ENCODE measurements around the gene DBP.
A peak's percentile ranks its signal among the peaks of the same experiment; 100 is the strongest.

DBP gene

DNA sequence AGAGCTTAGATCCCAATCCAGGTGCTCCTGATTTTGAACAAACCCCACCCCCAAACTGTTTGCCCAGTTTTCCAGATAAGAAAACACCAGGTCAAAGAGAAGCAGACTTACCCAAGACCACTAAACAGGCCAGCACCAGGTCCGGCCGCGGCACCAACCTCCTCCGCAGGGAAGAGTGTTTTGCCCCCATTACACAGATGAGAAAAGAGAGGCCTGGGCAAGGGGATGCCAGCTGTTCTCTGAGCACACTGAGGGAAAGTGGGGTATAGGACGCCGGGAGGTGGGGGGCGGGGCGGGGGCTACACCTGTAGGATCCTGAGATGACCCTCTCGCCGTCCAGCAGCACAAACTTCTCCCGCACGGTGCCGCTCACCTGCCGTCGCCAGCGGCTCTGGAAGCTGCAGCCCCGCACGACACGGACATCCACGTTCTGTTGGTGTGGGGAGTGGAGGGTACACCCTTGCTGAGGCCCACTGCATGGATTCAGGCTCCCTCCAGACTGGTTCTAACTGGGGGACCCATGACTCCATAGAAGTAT, 27.5 kb downstream of the DBP start:
- DNase-seq, result no peak

DNA sequence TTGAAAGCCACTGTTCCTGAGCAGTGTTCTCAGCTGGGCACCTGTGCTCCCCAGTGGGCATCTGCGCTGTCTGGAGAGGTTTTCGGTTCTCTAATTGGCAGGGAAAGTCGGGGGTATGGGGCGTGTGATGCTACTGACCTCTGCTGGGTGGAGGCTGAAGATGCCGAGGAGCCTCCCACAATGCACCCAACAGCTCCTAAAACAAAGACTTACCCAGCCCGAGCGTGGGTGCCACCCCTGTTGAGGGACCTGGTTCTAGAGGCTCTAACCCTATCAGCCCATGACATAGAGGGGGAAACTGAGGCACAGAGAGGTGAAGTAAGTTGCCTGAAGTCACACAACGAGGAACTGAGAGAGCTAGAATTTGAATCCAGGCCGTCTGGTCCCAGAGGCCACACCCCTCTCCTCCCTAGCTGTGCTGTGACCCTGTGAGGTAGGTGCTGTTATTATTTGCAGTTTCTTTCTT, 28.3 kb downstream of the DBP start:
- peak; percentile 69 for DNase-seq

DNA sequence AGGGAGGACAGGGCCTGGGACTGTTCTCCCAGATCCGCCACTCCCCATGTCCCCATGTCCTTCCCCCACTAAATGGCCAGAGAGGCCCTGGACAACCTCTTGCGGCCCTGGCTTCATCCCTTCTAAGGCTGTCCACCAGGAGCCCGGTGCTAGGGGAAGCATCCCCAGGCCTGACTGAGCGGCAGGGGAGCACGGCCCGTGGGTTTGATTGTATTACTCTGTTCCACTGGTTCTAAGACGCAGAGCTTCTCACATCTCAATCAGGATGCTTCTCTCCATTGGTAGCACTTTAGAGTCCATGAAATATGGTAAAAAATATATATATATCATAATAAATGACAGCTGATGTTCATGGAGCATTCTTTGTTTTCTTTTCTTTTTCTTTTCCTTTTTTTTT, 29.8 kb downstream of the DBP start:
- DNase-seq, result no peak

DNA sequence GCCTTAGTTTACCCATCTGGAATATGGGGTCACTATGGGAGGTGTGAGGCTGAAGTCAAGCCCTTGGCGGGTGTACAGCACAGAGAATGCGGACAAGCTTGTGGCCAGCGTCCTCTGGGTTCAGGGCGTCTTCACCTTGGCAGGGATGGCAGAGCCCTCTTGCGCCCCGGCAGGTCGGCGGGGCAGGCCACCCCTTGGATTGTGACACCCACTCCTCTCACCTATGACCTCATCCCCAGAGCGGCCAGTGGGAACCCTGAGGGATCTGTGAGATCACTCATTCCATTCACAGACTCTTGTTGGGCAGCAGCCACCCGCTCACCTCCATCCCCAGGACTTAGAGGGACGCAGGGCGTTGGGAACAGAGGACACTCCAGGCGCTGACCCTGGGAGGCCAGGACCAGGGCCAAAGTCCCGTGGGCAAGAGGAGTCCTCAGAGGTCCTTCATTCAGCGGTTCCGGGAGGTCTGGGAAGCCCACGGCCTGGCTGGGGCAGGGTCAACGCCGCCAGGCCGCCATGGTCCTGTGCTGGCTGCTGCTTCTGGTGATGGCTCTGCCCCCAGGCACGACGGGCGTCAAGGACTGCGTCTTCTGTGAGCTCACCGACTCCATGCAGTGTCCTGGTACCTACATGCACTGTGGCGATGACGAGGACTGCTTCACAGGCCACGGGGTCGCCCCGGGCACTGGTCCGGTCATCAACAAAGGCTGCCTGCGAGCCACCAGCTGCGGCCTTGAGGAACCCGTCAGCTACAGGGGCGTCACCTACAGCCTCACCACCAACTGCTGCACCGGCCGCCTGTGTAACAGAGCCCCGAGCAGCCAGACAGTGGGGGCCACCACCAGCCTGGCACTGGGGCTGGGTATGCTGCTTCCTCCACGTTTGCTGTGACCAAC, 30.5 kb downstream of the DBP start, which contains the start of gene SPACA4:
Gene SPACA4, plus strand, starts transcription at position 280 of the 896 bp plus-strand sequence. Its CDS starts 237 bp downstream, at position 517.
- no peak for DNase-seq

DNA sequence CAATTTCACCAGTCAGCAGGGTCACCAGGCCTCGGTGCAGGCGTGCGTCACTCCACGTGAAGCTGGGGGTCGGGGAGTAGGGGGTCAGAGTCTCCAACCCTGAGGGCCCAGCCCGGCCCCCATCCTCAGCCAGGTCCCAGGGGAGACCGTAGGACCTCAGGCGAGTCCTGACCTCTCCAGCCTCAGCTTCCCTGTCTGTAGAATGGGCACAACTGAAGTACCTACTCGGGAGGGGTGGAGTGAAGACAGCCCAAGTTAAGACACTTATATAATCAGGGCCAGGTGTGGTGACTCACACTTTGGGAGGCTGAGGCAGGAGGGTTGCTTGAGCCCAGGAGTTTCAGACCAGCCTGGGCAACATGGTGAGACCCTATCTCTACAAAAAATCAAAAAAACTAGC, 33.3 kb downstream of the DBP start:
- DNase-seq, result no peak

DNA sequence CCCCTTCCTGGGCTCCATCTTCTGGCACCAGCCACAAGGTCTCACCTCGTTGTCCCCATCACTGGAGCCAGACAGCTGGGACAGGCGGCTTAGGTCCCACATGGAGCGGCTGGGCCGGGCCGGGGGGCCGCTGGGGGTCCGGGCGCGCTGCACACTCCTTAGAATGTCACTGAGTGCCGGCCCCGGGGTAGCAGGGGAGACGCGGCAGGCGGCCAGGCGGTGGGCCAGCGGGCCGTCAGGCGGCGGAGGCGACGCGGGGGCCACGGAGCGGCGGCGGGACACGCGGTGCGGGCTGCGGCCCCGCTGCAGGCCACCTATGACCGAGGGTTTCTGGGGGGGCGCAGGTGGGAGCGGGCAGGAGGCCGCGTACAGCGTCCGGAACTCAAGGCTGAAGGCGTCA, 33.7 kb downstream of the DBP start:
- no peak for DNase-seq

DNA sequence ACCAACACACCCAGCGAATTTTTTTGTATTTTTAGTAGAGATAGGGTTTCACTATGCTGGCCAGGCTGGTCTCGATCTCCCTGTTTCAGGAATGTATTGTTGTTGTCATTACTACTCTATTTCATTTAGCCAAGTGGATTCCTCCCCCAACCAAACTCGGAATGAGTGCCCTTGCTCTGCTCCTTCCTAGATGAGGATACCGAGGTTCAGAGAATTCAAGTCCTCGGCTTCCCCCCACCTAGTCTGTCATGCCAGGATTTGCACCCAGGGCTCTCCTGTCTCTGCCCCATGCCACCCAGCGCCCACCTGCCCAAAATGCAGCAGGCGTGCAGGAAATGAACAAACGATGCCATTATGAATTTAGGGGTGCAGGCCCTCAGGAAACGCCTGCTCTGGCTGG, 34.2 kb downstream of the DBP start:
- DNase-seq, result no peak

DNA sequence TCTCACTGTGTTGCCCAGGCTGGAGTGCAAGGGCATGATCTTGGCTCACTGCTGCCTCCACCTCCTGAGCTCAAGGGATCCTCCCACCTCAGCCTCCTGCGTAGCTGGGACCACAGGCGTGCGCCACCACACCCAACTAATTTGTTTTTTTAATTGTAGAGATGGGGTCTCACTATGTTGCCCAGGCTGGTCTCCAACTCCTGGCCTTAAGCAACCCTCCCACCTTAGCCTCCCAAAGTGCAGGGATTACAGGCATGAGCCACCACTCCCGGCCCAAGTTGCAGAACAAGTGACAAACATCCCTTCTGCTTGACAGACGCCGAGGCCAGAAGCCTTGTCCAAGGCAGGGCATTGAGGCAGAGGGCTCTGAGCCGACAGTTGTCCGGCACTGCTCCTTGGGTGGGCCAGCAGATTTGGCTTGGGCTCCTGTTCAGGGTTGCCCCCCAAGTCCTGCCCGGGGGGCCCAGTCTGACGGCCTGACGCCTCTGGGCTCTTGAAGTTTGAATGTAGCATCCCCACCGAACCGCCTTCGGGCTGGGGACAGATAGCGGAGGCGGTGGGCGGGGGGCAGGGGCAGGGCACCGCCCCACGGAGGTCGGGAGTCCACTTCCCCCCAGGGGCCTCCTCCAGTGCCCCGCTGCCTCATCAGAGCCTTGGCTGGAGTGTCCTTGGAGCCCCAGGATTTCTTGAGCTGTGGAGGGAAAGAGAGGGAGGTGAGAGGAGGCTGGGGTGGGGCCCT, 36.3 kb downstream of the DBP start:
- no peak for DNase-seq

DNA sequence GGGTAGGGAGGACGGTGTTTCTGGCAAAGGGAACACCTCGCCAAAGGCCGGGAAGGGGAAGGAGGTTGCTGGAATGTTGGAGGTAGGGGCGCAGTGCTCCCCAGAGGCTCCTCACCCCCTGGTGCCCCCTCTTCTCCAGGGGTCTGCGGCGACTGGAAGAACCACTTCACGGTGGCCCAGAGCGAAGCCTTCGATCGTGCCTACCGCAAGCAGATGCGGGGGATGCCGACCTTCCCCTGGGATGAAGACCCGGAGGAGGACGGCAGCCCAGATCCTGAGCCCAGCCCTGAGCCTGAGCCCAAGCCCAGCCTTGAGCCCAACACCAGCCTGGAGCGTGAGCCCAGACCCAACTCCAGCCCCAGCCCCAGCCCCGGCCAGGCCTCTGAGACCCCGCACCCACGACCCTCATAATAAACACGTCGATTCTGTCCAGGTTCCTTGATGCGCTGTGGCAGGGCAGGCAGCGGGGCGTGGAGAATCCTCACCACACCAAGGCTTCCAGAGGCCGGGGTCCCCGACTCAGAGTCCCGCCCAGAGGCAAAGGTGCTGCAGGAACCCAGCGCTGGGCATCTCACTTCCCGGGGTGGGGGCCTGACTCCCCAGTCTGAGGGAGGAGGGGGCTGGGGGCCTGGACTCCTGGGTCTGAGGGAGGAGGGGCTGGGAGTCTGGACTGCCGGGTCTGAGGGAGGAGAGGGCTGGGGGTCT, 38.0 kb downstream of the DBP start:
- DNase-seq, result no peak

DNA sequence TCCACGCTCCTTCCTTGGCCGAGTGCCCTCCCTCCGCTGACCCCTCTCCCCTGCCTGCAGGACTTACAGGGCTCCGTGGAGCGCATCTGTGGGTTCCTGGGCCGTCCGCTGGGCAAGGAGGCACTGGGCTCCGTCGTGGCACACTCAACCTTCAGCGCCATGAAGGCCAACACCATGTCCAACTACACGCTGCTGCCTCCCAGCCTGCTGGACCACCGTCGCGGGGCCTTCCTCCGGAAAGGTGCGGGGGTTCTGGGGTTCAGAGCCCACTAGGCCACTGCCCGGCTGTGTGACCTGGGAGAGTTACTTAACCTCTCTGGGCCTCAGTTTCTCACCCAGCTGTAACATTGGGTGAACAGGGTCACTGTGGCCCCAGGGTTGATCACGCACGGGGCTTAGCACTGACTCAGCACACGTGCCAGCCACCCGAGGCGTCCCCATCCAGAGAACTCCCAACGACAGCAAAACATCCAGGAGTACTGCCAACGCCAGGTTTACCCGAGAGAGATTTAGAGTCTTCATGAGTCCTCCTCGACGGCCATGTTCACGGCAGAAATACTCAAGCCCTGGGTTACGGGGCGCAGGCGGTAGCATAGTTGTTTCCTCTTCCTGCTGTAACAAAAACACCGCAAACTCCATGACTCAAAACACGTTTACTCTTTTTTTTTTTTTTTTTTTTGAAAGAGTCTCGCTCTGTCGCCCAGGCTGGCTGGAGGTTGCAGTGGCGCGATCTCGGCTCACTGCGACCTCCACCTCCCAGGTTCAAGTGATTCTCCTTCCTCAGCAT, 40.3 kb downstream of the DBP start:
- DNase-seq, result no peak

DNA sequence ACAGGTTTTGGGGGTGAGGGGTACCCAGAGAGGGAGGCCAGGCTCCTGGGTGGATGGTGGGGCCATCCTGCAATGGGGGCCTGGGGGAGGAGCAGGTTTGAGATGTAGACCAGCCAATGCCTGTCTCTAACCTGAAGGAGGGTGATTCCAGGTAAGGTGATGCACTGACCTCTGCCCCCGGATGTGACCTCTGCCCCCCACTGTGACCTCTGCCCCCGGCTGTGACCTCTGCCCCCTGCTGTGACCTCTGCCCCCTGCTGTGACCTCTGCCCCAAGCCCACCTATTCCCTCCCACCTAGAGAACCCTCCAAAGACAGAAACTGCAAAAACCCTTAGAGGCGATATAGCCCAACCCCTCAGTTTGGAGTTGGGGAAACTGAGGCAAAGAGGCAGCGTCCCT, 40.9 kb downstream of the DBP start:
- DNase-seq, result no peak

DNA sequence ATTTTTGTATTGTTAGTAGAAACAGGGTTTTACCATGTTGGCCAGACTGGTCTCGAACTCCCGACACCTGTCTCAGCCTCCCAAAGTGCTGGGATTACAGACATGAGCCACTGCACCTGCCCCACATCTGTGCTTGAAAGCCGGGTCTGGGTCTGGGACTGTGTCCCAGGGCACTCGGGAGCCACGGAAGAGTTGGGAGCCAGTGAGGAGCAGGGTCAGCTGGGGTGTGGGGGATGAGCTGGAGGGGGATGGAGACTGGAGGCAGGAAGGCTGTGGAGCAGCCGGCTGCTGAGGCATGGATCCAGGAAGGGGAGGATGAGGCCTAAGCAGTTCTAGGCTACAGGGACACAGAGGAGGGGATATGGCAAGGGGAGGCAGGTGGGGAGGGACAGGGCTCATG, 41.3 kb downstream of the DBP start:
- no peak for DNase-seq

DNA sequence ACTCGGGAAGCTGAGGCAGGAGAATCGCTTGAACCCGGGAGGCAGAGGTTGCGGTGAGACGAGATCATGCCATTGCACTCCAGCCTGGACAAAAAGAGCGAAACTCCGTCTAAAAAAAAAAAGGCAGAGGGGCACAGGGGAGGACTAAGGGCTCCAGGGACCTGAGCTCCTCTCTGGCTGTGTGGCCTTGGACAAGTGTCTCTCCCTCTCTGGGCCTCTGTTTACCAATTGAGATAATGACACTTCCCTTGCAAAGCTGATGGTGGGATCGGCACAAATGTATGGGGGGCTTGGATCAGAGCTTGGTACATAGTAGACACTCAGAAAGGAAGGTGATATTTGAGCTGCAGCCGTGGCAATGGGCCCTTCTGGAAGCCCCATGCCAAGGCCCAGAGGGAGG, 42.0 kb downstream of the DBP start:
- DNase-seq, result no peak

DNA sequence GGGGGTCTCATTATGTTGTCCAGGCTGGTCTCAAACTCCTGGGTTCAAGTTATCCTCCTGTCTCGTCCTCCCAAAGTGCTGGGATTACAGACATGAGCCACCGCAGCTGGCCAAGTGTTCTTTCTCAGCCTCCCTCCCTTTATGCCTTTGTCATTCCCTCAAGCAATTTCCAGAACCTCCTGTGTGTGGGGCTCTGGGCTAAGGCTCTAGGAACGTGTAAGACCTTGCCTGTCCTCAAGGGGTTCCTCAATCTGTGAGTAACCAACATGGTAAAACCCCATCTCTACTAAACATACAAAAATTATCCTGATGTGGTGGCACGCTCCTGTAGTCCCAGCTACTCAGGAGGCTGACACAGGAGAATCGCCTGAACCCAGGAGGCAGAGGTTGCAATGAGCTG, 46.2 kb downstream of the DBP start:
- DNase-seq, result no peak

DNA sequence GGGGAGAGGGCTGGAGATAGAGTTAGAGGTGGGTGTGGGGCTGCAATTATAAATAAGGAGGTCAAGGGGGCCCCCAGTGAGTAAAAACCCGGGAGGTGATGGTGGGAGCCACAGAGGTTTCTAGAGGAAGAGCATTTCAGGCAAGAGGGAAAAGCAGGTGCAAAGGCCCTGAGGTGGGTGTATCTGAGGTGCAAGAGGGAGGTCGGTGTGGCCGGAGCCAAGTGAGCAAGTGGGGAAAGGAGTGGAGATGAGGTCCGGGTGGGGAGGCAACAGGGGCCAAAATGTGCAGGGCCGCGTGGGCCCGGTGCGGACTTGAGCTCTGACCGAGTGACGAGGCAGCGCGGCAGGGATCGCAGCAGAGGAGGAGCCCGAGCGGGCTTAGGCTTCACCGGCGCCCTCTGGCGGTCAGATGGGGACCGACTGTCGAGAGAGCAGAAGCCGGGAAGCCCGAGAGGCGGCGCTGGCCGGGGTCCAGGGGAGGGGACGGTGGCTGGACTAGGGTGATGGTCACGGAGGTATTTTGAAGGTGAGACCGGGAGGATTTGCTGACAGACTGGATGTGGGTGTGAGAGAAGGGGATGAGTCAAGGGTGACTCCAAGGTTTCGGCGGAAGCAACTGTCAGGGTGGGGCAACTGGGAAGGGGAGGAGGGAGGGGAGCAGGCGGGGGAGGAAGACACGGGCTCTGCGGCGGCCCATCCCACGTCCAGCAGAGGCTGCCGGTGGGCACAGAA, 48.3 kb downstream of the DBP start:
- DNase-seq, result peak; percentile 90

DNA sequence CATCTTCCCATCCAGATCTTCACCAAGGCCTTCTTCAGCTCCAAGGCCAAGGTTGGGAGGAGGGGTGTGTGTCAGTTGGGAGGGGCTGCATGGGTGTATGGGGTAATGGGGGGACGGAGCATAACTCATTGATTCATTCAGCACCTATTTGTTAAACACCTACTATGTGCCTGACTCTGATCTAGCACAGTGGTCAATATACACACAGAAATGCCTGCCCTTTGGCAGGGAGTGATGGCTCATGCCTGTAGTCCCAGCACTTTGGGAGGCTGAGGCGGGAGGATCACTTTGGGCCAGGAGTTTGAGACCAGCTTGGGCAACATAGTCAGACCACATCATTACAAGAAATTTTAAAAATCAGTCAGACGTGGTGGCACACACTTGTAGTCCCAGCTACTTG, 49.8 kb downstream of the DBP start:
- DNase-seq, result no peak

DNA sequence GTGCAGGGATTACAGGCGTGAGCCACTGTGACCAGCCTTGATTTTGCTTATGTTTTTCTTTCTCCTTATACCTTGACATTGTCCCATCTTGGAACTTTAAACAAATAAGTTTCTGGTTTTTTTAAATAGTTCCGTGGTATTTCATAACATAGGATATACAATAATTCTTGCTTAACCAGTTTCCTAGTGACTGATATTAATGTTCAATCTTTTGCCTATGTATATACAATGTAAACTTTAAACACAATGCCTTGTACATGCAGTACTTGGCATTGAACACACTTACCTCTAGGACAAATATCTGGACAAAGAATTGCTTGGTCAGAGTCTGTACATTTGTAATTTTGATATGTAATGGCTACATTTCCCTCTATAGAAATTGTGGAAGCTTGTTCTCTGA, 55.0 kb downstream of the DBP start:
- DNase-seq, result no peak

Data from retina (tissue), 1 donor.